OCI-LY1 (cell line): Measurements from ENCODE around the gene ZNF558.
"Not testable (repeated sequence)": the region's sequence is repeated elsewhere in the genome, so short reads cannot be mapped to it uniquely, and the experiment has no call there.

Source experiments
- H2AFZ ChIP-seq: fragments of 200-600 bp; sonication (generic), shearing (Covaris generic); 2 replicates; pipeline ENCODE4 v1.6.0; 2014; ENCODE audit warnings: antibody characterized with exemption, mild to moderate bottlenecking, low read length
- H3F3A ChIP-seq: fragments of 200-600 bp; sonication (generic), shearing (Covaris generic); 2 replicates; pipeline ENCODE4 v1.6.0; 2014; ENCODE audit warnings: mild to moderate bottlenecking, antibody characterized with exemption, low read length, moderate library complexity; ENCODE audit not compliant: insufficient read depth
- H3K27ac ChIP-seq: fragments of 200-600 bp; sonication (generic); 2 replicates; pipeline ENCODE4 v1.5.1; 2014; ENCODE audit warnings: low read length, mixed run types, mild to moderate bottlenecking, low read depth; ENCODE audit not compliant: poor library complexity, severe bottlenecking
- H3K27me3 ChIP-seq: fragments of 200-600 bp; sonication (generic); 2 replicates; pipeline ENCODE4 v1.6.0; 2014; ENCODE audit warnings: antibody characterized with exemption, mild to moderate bottlenecking, low read length, moderate library complexity; ENCODE audit not compliant: insufficient read depth
- H3K36me3 ChIP-seq: fragments of 200-600 bp; sonication (generic); 2 replicates; pipeline ENCODE4 v1.6.1; 2014; ENCODE audit warnings: mild to moderate bottlenecking, antibody characterized with exemption, low read length, moderate library complexity, mixed read lengths; ENCODE audit not compliant: insufficient read depth
- H3K4me1 ChIP-seq: fragments of 200-600 bp; sonication (generic); 2 replicates; pipeline ENCODE4 v1.5.1; 2014; ENCODE audit warnings: mild to moderate bottlenecking, low read length, moderate library complexity; ENCODE audit not compliant: insufficient read depth, severe bottlenecking
- H3K4me2 ChIP-seq: fragments of 200-600 bp; sonication (generic), shearing (Covaris generic); 2 replicates; pipeline ENCODE4 v1.6.1; 2014; ENCODE audit warnings: low read length
- H3K4me3 ChIP-seq: fragments of 200-600 bp; sonication (generic); 2 replicates; pipeline ENCODE4 v1.5.1; 2014; ENCODE audit warnings: low read length, low read depth, mild to moderate bottlenecking, mixed read lengths; ENCODE audit not compliant: poor library complexity, severe bottlenecking
- H3K79me2 ChIP-seq: fragments of 200-600 bp; shearing (Covaris generic); 2 replicates; pipeline ENCODE4 v1.6.1; 2016; ENCODE audit warnings: mixed run types, low read length, mixed read lengths; ENCODE audit not compliant: insufficient read depth
- H3K9ac ChIP-seq: fragments of 200-600 bp; sonication (generic), shearing (Covaris generic); 2 replicates; pipeline ENCODE4 v1.6.1; 2014; ENCODE audit warnings: mild to moderate bottlenecking, low read length, mixed read lengths
- H3K9me2 ChIP-seq: fragments of 200-600 bp; sonication (generic), shearing (Covaris generic); 2 replicates; pipeline ENCODE4 v1.6.1; 2014; ENCODE audit warnings: low read depth, mild to moderate bottlenecking, low read length, mixed read lengths
- H3K9me3 ChIP-seq: fragments of 200-600 bp; shearing (Covaris generic); 2 replicates; pipeline ENCODE4 v1.6.1; 2014; ENCODE audit warnings: low read length, mixed read lengths
- H4K20me1 ChIP-seq: fragments of 200-600 bp; sonication (generic), shearing (Covaris generic); 2 replicates; pipeline ENCODE4 v1.6.0; 2016; ENCODE audit warnings: mild to moderate bottlenecking, low read length; ENCODE audit not compliant: insufficient read depth
- EZH2 ChIP-seq: fragments of 200-600 bp; sonication (generic), shearing (Covaris generic); IDR thresholded peaks from 2 replicates; pipeline ENCODE4 v1.8.0; 2017; ENCODE audit warnings: borderline replicate concordance, mixed run types, mild to moderate bottlenecking, antibody characterized with exemption, low read length, moderate library complexity, mixed read lengths
- TF ChIP-seq, protein P1 (sequence below): fragments of 200-600 bp; sonication (generic), shearing (Covaris generic); IDR thresholded peaks from 2 replicates; pipeline ENCODE4 v1.5.1; 2017; ENCODE audit warnings: mild to moderate bottlenecking, antibody characterized with exemption, low read length, moderate library complexity, mixed read lengths

The ZNF558 gene

GRCh38 chr19:8806661-8807060 lies 25.4 kb downstream of the ZNF558 start:
- TF ChIP-seq, protein P1, sequence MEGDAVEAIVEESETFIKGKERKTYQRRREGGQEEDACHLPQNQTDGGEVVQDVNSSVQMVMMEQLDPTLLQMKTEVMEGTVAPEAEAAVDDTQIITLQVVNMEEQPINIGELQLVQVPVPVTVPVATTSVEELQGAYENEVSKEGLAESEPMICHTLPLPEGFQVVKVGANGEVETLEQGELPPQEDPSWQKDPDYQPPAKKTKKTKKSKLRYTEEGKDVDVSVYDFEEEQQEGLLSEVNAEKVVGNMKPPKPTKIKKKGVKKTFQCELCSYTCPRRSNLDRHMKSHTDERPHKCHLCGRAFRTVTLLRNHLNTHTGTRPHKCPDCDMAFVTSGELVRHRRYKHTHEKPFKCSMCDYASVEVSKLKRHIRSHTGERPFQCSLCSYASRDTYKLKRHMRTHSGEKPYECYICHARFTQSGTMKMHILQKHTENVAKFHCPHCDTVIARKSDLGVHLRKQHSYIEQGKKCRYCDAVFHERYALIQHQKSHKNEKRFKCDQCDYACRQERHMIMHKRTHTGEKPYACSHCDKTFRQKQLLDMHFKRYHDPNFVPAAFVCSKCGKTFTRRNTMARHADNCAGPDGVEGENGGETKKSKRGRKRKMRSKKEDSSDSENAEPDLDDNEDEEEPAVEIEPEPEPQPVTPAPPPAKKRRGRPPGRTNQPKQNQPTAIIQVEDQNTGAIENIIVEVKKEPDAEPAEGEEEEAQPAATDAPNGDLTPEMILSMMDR: no peak
- TF ChIP-seq EZH2: no peak
- H3K4me3 ChIP-seq: no peak overlapping the region
- H3K27me3 ChIP-seq: no peaks in the 10 kb centered on the region
- H3F3A ChIP-seq: peaks cover 3% of the 10 kb centered on the region; the same call in 1 of the 2 replicates
- H3K9ac ChIP-seq: no peak overlapping the region
- no peaks in the 10 kb centered on the region for H3K79me2 ChIP-seq
- H3K4me2 ChIP-seq: no peak overlapping the region
- H3K4me1 ChIP-seq: no peaks in the 10 kb centered on the region
- no peak overlapping the region for H3K27ac ChIP-seq
- H3K36me3 ChIP-seq: peaks cover 27% of the 10 kb centered on the region
- H4K20me1 ChIP-seq: no peaks in the 10 kb centered on the region
- H3K9me3 ChIP-seq: peaks cover 33% of the 10 kb centered on the region
- H3K9me2 ChIP-seq: no peaks in the 10 kb centered on the region
- H2AFZ ChIP-seq: no peak overlapping the region

DNA sequence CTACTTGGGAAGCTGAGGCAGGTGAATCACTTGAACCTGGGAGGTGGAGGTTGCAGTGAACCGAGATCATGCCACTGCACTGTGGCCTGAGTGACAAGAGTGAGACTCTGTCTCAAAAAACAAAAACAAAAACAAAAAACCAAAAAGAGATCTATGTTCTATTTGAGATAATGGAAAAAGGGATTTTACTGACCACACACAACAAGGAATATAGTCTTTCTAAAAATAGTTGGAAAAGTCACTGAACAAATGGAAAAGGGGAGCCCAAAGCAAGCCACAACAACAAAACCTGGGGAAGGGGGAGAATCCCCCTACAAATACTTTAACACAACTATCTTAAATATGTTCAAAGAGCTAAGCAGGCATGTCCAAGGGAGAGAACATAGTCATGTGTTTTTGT lies 37.3 kb downstream of the ZNF558 start:
- TF ChIP-seq, protein P1: no peak
- no peak for TF ChIP-seq EZH2
- Histone ChIP-seq H3K4me3 (no peak overlapping the region), H3K36me3 (no peaks in the 10 kb centered on the region), H3K27me3 (no peaks in the 10 kb centered on the region), H3K27ac (no peak overlapping the region), H2AFZ (no peak overlapping the region), H3K4me1 (no peaks in the 10 kb centered on the region), H3K9me2 (no peaks in the 10 kb centered on the region), H3K9me3 (no peaks in the 10 kb centered on the region), H4K20me1 (no peaks in the 10 kb centered on the region), H3F3A (no peaks in the 10 kb centered on the region), H3K9ac (no peak overlapping the region), H3K4me2 (no peak overlapping the region), H3K79me2 (no peaks in the 10 kb centered on the region)

DNA sequence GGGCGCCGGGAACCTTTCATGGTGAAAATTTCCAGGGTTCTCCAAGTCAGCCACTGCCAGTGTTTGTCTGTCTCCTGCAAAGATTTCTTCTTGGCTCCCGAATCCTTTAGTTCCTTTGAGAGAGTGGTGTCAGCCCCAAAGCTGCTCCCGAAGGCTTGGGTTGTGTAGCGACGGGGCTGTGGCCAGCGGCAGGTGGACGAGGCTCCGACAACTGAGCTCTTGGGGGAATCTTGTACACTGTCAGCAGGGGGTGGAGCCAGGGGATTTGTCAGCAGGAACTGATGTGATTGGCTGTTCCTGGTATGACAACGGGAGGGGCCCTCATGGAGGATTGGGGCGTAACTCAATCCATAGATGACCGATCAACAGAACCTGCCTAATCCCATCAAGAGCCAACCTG lies 58.5 kb downstream of the ZNF558 start:
- not testable (repeated sequence) for H3K27me3 ChIP-seq, H3K4me2 ChIP-seq, H3K9me3 ChIP-seq, H3K27ac ChIP-seq, H3K79me2 ChIP-seq, H2AFZ ChIP-seq, H3K4me3 ChIP-seq, H4K20me1 ChIP-seq, H3K4me1 ChIP-seq, H3K36me3 ChIP-seq, H3F3A ChIP-seq, H3K9me2 ChIP-seq, H3K9ac ChIP-seq

GRCh38 chr19:8769265-8769664 lies 62.8 kb downstream of the ZNF558 start:
- H3K9me2 ChIP-seq, H4K20me1 ChIP-seq, H3K4me3 ChIP-seq, H3K9ac ChIP-seq, H3F3A ChIP-seq, H3K36me3 ChIP-seq, H3K27ac ChIP-seq, H2AFZ ChIP-seq, H3K79me2 ChIP-seq, H3K4me1 ChIP-seq, H3K9me3 ChIP-seq, H3K27me3 ChIP-seq, H3K4me2 ChIP-seq: not testable (repeated sequence)

GRCh38 chr19:8767257-8767656 lies 64.8 kb downstream of the ZNF558 start:
- H3K4me3 ChIP-seq, H2AFZ ChIP-seq, H3K9me3 ChIP-seq, H3K9me2 ChIP-seq, H3K27ac ChIP-seq, H4K20me1 ChIP-seq, H3K79me2 ChIP-seq, H3K27me3 ChIP-seq, H3F3A ChIP-seq, H3K36me3 ChIP-seq, H3K4me1 ChIP-seq, H3K9ac ChIP-seq, H3K4me2 ChIP-seq: not testable (repeated sequence)
